Upper lobe of right lung (tissue), 1 donor: ENCODE measurements around the gene PLBD1. TPM values are rescaled to one million over a fixed set of nuclear protein-coding genes. Genes with fewer than 3 reads are reported as not detected.

Experiments
- ATAC-seq: fragments of 200-7000 bp; cut with Tn5 transposase; one replicate; pipeline ENCODE4 v1.9.1; 2020; ENCODE audit warnings: mild to moderate bottlenecking, moderate library complexity
- DNase-seq: peaks from one replicate; pipeline ENCODE4 v3.0.0-alpha.2; 2020
- H3K27ac ChIP-seq: fragments of 200-600 bp; one replicate; pipeline ENCODE4 v1.8.0; 2022
- H3K27me3 ChIP-seq: fragments of 200-600 bp; one replicate; pipeline ENCODE4 v1.8.0; 2022; ENCODE audit warnings: mild to moderate bottlenecking
- H3K36me3 ChIP-seq: fragments of 200-600 bp; one replicate; pipeline ENCODE4 v1.8.0; 2022
- H3K4me1 ChIP-seq: fragments of 200-600 bp; one replicate; pipeline ENCODE4 v1.8.0; 2022
- H3K4me3 ChIP-seq: fragments of 200-600 bp; one replicate; pipeline ENCODE4 v1.8.0; 2022; ENCODE audit warnings: mild to moderate bottlenecking
- H3K9me3 ChIP-seq: fragments of 200-600 bp; one replicate; pipeline ENCODE4 v1.8.0; 2022
- CTCF ChIP-seq: fragments of 200-600 bp; IDR thresholded peaks from one replicate; pipeline ENCODE4 v1.8.0; 2022; ENCODE audit warnings: antibody characterized with exemption
- intact Hi-C: fragments of 100-400 bp; cut with DNase I; formaldehyde crosslinking; loops from one replicate; pipeline ENCODE4 v1.11.0; 2022
- total RNA-seq: library from RNA; stranded (reverse); fragmentation: NEBNext Ultra II Directional; extraction: Animal tissue kit (Norgen Biotek cat#: 25700); gene quantifications from one replicate; pipeline ENCODE4 v1.2.1, GENCODE V29; 2021
- donor health status: DM: no; HTN: yes; CAD: no; lungs with severe emphysema.

PLBD1 gene
- total RNA-seq, 1 donor from 2014 or later: 49.3 TPM

GRCh38 chr12:14611640-14612203 lies 44.0 kb upstream of the PLBD1 start:
- intact Hi-C loops: no loop called here
- no peak for ATAC-seq
- Histone ChIP-seq H3K36me3 (no peaks in the 10 kb centered on the region), H3K27ac (no peak overlapping the region), H3K4me1 (no peaks in the 10 kb centered on the region), H3K4me3 (no peak overlapping the region), H3K9me3 (no peaks in the 10 kb centered on the region), H3K27me3 (no peaks in the 10 kb centered on the region)
- no peak for DNase-seq
- TF ChIP-seq CTCF: no peak

GRCh38 chr12:14607568-14607967 lies 39.9 kb upstream of the PLBD1 start:
- Histone ChIP-seq H3K9me3 (peaks cover 15% of the 10 kb centered on the region), H3K27ac (no peak overlapping the region), H3K36me3 (no peaks in the 10 kb centered on the region), H3K4me1 (no peaks in the 10 kb centered on the region), H3K27me3 (no peaks in the 10 kb centered on the region), H3K4me3 (no peak overlapping the region)
- DNase-seq (no peak), ATAC-seq (no peak)
- TF ChIP-seq CTCF: no peak
- intact Hi-C loops: no loop called here

- ATAC-seq: no peak
- TF ChIP-seq CTCF: no peak
- intact Hi-C loops: no loop called here
- Histone ChIP-seq H3K9me3 (peaks cover 15% of the 10 kb centered on the region), H3K27me3 (no peaks in the 10 kb centered on the region), H3K4me1 (no peaks in the 10 kb centered on the region), H3K4me3 (no peak overlapping the region), H3K36me3 (no peaks in the 10 kb centered on the region), H3K27ac (no peak overlapping the region)
- no peak for DNase-seq
Observed at GRCh38 chr12:14605401-14605989, 37.8 kb upstream of the PLBD1 start.

GRCh38 chr12:14601692-14602478 lies 34.2 kb upstream of the PLBD1 start:
- H3K36me3 ChIP-seq: no peaks in the 10 kb centered on the region
- DNase-seq (no peak), ATAC-seq (no peak)
- no peaks in the 10 kb centered on the region for H3K27me3 ChIP-seq
- H3K4me1 ChIP-seq: no peaks in the 10 kb centered on the region
- no peak overlapping the region for H3K4me3 ChIP-seq
- peaks cover 15% of the 10 kb centered on the region for H3K9me3 ChIP-seq
- TF ChIP-seq CTCF: no peak
- H3K27ac ChIP-seq: no peak overlapping the region
- intact Hi-C loops: no loop called here

GRCh38 chr12:14597480-14597879 lies 29.8 kb upstream of the PLBD1 start:
- no peaks in the 10 kb centered on the region for H3K9me3 ChIP-seq
- intact Hi-C loops: no loop called here
- no peak overlapping the region for H3K4me3 ChIP-seq
- DNase-seq: no peak
- no peak overlapping the region for H3K27ac ChIP-seq
- H3K36me3 ChIP-seq: no peaks in the 10 kb centered on the region
- no peaks in the 10 kb centered on the region for H3K4me1 ChIP-seq
- no peak for ATAC-seq
- no peak for TF ChIP-seq CTCF
- H3K27me3 ChIP-seq: no peaks in the 10 kb centered on the region
